ENCODE data around the gene TTLL13. TPM values are rescaled to one million over a fixed set of nuclear protein-coding genes. Genes with fewer than 3 reads are reported as not detected.
"Not testable (repeated sequence)": the region's sequence is repeated elsewhere in the genome, so short reads cannot be mapped to it uniquely, and the experiment has no call there.

TTLL13 gene
- total RNA-seq, 1 experiment from 2014 or later: 0.39 TPM

GRCh38 chr15:90293040-90293810 lies 43.9 kb downstream of the TTLL13 start:
- H3K36me3 ChIP-seq (ENCODE audit: control insufficient read depth, insufficient read depth, low read length); H3K4me1 ChIP-seq (ENCODE audit: control insufficient read depth, insufficient read depth, low read length); BruUV-seq (replicated peaks); H3K4me3 ChIP-seq (ENCODE audit: low read depth in 2 of 2, low read length in 2 of 2); H3K9me3 ChIP-seq (ENCODE audit: control insufficient read depth, insufficient read depth, low read depth, low read length); in situ Hi-C loops (cut with HindIII; ENCODE audit: low pct_unique_long_range_greater_than_20kb, low sequenced_read_pairs); H3K27ac ChIP-seq (ENCODE audit: low read length); intact Hi-C loops (cut with micrococcal nuclease; ENCODE audit: unreplicated experiment); H3K27me3 ChIP-seq (ENCODE audit: control insufficient read depth, insufficient read depth, low read length): not testable (repeated sequence)
- peak; percentile 74 for ATAC-seq
- TF ChIP-seq, protein P1, sequence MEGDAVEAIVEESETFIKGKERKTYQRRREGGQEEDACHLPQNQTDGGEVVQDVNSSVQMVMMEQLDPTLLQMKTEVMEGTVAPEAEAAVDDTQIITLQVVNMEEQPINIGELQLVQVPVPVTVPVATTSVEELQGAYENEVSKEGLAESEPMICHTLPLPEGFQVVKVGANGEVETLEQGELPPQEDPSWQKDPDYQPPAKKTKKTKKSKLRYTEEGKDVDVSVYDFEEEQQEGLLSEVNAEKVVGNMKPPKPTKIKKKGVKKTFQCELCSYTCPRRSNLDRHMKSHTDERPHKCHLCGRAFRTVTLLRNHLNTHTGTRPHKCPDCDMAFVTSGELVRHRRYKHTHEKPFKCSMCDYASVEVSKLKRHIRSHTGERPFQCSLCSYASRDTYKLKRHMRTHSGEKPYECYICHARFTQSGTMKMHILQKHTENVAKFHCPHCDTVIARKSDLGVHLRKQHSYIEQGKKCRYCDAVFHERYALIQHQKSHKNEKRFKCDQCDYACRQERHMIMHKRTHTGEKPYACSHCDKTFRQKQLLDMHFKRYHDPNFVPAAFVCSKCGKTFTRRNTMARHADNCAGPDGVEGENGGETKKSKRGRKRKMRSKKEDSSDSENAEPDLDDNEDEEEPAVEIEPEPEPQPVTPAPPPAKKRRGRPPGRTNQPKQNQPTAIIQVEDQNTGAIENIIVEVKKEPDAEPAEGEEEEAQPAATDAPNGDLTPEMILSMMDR (IDR thresholded peaks at IDR 0.05): peak; percentile 97
- ChIA-PET POLR2A (interaction anchor here (0.6 kb wide), 2 partner anchors 66 to 229 kb away, joined by 3 to 4 read pairs; no protein-coding TSS in a partner anchor), CTCF (interaction anchor here (1.0 to 1.3 kb wide), 3 partner anchors 174 to 198 kb away, joined by 4 to 9 read pairs (median 5); no protein-coding TSS in a partner anchor)
- peak; percentile 38 for DNase-seq (ENCODE audit: low read depth, low spot score)

GRCh38 chr15:90294159-90294558 lies 44.8 kb downstream of the TTLL13 start:
- ChIA-PET POLR2A (no interaction called here), CTCF (interaction anchor here (0.8 kb wide), 1 partner anchor 15 kb away, joined by 5 read pairs; no protein-coding TSS in a partner anchor)
- H3K36me3 ChIP-seq (ENCODE audit: control insufficient read depth, insufficient read depth, low read length): no peaks in the 10 kb centered on the region
- H3K27ac ChIP-seq (ENCODE audit: low read length): no peak overlapping the region
- no peaks in the 10 kb centered on the region for H3K9me3 ChIP-seq (ENCODE audit: control insufficient read depth, insufficient read depth, low read depth, low read length)
- in situ Hi-C loops (cut with HindIII; ENCODE audit: low pct_unique_long_range_greater_than_20kb, low sequenced_read_pairs): no loop called here
- BruUV-seq (replicated peaks): no TSS peak
- peaks cover 5% of the 10 kb centered on the region for H3K4me1 ChIP-seq (ENCODE audit: control insufficient read depth, insufficient read depth, low read length)
- ATAC-seq (no peak), DNase-seq (ENCODE audit: low read depth, low spot score) (no peak)
- TF ChIP-seq, protein P2, sequence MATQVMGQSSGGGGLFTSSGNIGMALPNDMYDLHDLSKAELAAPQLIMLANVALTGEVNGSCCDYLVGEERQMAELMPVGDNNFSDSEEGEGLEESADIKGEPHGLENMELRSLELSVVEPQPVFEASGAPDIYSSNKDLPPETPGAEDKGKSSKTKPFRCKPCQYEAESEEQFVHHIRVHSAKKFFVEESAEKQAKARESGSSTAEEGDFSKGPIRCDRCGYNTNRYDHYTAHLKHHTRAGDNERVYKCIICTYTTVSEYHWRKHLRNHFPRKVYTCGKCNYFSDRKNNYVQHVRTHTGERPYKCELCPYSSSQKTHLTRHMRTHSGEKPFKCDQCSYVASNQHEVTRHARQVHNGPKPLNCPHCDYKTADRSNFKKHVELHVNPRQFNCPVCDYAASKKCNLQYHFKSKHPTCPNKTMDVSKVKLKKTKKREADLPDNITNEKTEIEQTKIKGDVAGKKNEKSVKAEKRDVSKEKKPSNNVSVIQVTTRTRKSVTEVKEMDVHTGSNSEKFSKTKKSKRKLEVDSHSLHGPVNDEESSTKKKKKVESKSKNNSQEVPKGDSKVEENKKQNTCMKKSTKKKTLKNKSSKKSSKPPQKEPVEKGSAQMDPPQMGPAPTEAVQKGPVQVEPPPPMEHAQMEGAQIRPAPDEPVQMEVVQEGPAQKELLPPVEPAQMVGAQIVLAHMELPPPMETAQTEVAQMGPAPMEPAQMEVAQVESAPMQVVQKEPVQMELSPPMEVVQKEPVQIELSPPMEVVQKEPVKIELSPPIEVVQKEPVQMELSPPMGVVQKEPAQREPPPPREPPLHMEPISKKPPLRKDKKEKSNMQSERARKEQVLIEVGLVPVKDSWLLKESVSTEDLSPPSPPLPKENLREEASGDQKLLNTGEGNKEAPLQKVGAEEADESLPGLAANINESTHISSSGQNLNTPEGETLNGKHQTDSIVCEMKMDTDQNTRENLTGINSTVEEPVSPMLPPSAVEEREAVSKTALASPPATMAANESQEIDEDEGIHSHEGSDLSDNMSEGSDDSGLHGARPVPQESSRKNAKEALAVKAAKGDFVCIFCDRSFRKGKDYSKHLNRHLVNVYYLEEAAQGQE (IDR thresholded peaks at IDR 0.05; ENCODE audit: insufficient read depth in 1 of 2, low read depth in 2 of 2, low read length in 1 of 2): no peak
- TF ChIP-seq POLR2AphosphoS5 (IDR thresholded peaks at IDR 0.05; ENCODE audit: low read depth, low read length) (no peak), SIN3A (IDR thresholded peaks at IDR 0.05; ENCODE audit: borderline replicate concordance, insufficient read depth, low read depth, low read length) (no peak), TCF7L2 (IDR thresholded peaks at IDR 0.05; ENCODE audit: low read depth, low read length) (no peak)
- TF ChIP-seq, protein P1 (IDR thresholded peaks at IDR 0.05): no peak
- intact Hi-C loops (cut with micrococcal nuclease; ENCODE audit: unreplicated experiment): no loop called here
- no peaks in the 10 kb centered on the region for H3K27me3 ChIP-seq (ENCODE audit: control insufficient read depth, insufficient read depth, low read length)
- H3K4me3 ChIP-seq (ENCODE audit: low read depth in 2 of 2, low read length in 2 of 2): no peak overlapping the region
